Esophagus (tissue), 2 donors: ENCODE measurements around the gene CILP2. TPM values are rescaled to one million over a fixed set of nuclear protein-coding genes. Genes with fewer than 3 reads are reported as not detected.

Experiments used
- H3K27ac ChIP-seq, 2 donors: one replicate each; pipeline ENCODE4 v1.5.1; 2013; ENCODE audit warnings: low read depth in 2 of 2, mild to moderate bottlenecking in 2 of 2, inconsistent platforms in 1 of 2, low read length in 1 of 2, moderate library complexity in 1 of 2
- H3K27me3 ChIP-seq, 2 donors: one replicate each; pipeline ENCODE4 v1.6.1; 2013; ENCODE audit warnings: low read length in 2 of 2, control low read depth in 1 of 2, mild to moderate bottlenecking in 1 of 2; ENCODE audit not compliant: insufficient read depth in 2 of 2, control insufficient read depth in 1 of 2
- H3K36me3 ChIP-seq, 2 donors: one replicate each; pipeline ENCODE4 v1.6.1; 2013; ENCODE audit warnings: low read length in 1 of 2; ENCODE audit not compliant: control insufficient read depth in 2 of 2, insufficient read depth in 2 of 2
- H3K4me1 ChIP-seq, 2 donors: one replicate each; pipeline ENCODE4 v1.6.1; 2013; ENCODE audit warnings: low read length in 1 of 2; ENCODE audit not compliant: control insufficient read depth in 2 of 2, insufficient read depth in 2 of 2
- H3K4me3 ChIP-seq, 2 donors: one replicate each; pipeline ENCODE4 v1.5.1; 2013; ENCODE audit warnings: low read length in 2 of 2, mild to moderate bottlenecking in 2 of 2, low read depth in 1 of 2, moderate library complexity in 1 of 2
- H3K9me3 ChIP-seq, 2 donors: one replicate each; pipeline ENCODE4 v1.6.1; 2013; ENCODE audit warnings: mild to moderate bottlenecking in 2 of 2, low read depth in 1 of 2, low read length in 1 of 2, moderate library complexity in 1 of 2; ENCODE audit not compliant: control insufficient read depth in 2 of 2, insufficient read depth in 1 of 2
- WGBS, 2 donors: extraction: QIAGEN DNeasy Blood & Tissue Kit; methylation state at CpG; one replicate each; pipeline ENCODE4 v1.1.7; 2013; 5-methylcytosine and 5-hydroxymethylcytosine counted together
- polyA plus RNA-seq, 2 donors: library from polyadenylated mRNA; stranded (reverse); fragments of 200-250 nt; gene quantifications; one replicate each; pipeline ENCODE4 v1.2.3, GENCODE V29; 2013
- donor health status: healthy with polysubstance abuse.
- donor health status: Bipolar disorder and iron deficiency.

CILP2 gene
- polyA plus RNA-seq, 2 donors: 0.01 to 0.02 TPM

DNA sequence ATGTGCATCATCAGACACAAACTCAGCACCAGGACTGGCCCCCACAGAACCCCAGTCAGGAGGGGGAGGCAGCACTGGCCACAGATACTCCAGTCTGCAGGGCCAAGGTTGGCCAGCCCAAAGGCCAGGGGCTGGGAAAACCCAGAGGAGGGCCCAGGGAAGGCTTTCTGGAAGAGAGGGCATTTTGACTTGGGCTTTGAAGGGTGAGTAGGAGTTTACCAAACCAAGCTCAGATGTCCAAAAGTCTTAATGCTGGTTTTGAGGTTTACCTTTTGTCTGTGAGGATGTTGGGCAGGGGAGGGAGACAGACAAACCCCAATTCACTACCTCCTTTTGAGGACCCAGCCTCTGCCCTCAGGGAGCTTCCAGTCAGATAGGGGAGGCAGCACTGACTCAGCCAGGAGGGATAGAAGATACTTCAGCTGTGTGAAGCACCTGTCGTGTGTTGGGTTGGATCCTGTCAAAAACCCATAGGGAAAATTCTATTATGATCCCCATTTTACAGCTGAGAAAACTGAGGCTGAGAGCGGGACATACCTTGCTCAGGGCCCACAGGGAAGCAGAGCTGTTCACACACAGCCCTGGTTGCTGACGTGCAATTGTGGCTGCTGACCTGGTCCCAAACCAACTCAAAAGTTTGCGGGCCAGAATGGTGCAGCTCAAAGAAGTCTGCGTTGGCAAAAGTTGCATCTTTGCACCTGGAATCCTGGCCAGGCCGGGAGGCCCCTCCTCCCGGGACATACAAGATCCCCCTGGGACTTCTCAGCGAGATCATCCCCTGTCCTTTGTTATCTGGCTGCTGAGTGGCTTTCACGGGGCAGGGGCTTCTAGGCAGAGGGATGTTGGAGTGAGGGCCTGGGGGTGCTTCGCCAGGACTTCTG is 13.1 kb downstream of the CILP2 start:
- Histone ChIP-seq H3K36me3 (no peaks in the 10 kb centered on the region), H3K27ac (no peak overlapping the region), H3K9me3 (peaks cover 0 to 2% of the 10 kb centered on the region in 2 donors), H3K27me3 (no peaks in the 10 kb centered on the region), H3K4me3 (no peak overlapping the region), H3K4me1 (peaks cover 0 to 2% of the 10 kb centered on the region in 2 donors)
- WGBS, 2 donors: 74 to 78% methylated on average over 10 of the region's 10 CpGs

DNA sequence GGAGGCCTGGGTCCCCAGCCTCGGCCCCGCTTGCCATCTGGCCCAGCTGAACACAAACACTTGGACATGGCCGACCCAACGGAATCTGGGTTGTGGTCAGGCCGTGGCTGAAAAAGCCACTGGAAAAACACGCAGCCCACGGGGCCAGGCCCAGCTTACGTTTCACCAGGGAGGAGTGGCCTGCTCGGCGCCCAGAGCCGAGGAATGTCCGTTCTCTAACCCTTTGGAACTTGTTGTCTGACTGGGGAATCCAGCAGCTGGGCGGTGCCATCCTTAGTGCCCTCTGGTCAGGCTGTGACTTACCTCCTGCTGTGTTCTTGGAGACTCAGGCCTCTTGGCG is 13.8 kb downstream of the CILP2 start:
- Histone ChIP-seq H3K4me1 (peaks cover 0 to 2% of the 10 kb centered on the region in 2 donors), H3K27ac (no peak overlapping the region), H3K36me3 (no peaks in the 10 kb centered on the region), H3K9me3 (peaks cover 0 to 2% of the 10 kb centered on the region in 2 donors), H3K4me3 (no peak overlapping the region), H3K27me3 (no peaks in the 10 kb centered on the region)
- WGBS, 2 donors: 71 to 75% methylated on average over 14 of the region's 14 CpGs

DNA sequence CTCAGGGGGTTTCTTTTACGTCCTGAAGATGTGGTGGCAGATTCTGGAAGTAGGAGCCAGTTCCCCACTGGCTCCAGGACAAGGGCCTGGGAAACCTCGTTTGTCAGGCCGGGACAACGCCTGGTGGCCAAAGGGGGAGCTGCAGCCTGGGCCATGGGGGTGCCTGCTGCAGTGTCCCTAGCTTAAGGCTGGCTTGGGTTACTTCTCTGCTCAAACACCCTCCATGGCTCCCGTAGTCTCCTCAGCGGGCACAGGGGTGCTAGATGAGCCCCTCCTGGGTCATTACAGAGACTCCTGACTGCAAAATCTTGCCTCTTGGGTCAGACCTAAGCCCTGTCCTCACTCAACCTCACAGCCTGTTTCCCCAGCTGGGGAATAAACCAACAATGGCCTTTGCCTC is 14.7 kb downstream of the CILP2 start:
- Histone ChIP-seq H3K27ac (no peak overlapping the region), H3K9me3 (peaks cover 0 to 2% of the 10 kb centered on the region in 2 donors), H3K36me3 (no peaks in the 10 kb centered on the region), H3K27me3 (no peaks in the 10 kb centered on the region), H3K4me1 (no peaks in the 10 kb centered on the region), H3K4me3 (no peak overlapping the region)
- WGBS, 2 donors: 50 to 52% methylated on average over 6 of the region's 6 CpGs

DNA sequence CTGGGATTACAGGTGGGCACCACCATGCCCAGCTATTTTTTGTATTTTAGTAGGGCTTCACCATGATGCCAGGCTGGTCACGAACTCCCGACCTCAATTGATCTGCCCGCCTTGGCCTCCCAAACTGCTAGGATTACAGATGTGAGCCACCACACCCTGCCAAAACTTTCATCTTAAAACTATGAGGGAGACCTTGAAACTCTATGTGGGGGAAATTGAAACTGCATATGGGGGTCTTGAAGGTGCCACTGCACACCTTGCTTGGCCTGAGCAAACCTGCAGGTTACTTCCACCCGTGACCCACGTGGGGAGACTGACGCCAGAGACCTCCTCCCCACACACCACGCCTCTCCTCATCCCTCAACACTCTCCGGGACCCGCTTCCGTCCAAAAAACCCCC is 15.6 kb downstream of the CILP2 start:
- 88 to 90% methylated on average over 10 of the region's 10 CpGs for WGBS, 2 donors
- Histone ChIP-seq H3K9me3 (peaks cover 0 to 2% of the 10 kb centered on the region in 2 donors), H3K27me3 (no peaks in the 10 kb centered on the region), H3K4me1 (no peaks in the 10 kb centered on the region), H3K27ac (no peak overlapping the region), H3K36me3 (no peaks in the 10 kb centered on the region), H3K4me3 (no peak overlapping the region)

- no peaks in the 10 kb centered on the region for H3K4me1 ChIP-seq
- H3K27me3 ChIP-seq: no peaks in the 10 kb centered on the region
- peaks cover 0 to 2% of the 10 kb centered on the region in 2 donors for H3K9me3 ChIP-seq
- H3K4me3 ChIP-seq: no peak overlapping the region
- 66 to 67% methylated on average over 34 of the region's 34 CpGs for WGBS, 2 donors
- no peak overlapping the region for H3K27ac ChIP-seq
- H3K36me3 ChIP-seq: no peaks in the 10 kb centered on the region
Observed at GRCh38 chr19:19554074-19555023, 16.3 kb downstream of the CILP2 start.

DNA sequence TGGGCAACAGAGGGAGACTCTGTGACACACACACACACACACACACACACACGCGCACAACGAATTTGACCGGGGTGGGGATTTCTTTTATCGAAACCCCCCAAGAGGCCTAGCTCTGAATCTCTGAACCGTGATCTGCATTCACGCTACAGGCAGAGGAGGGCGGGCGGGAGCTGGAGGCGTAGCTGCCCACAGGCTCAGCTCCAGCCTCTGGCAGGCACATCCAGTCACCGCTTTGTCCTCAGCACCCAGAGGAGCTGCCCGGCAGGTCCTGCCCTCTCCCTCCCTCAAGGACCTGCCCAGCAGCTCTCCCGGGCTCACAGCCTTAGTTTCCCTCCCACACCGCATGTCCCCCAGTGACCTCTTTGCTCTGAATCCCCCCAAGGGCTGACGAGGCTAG is 20.0 kb downstream of the CILP2 start:
- no peaks in the 10 kb centered on the region for H3K27me3 ChIP-seq
- H3K4me3 ChIP-seq: no peak overlapping the region
- H3K4me1 ChIP-seq: no peaks in the 10 kb centered on the region
- H3K27ac ChIP-seq: no peak overlapping the region
- 79% methylated on average over 15 of the region's 15 CpGs for WGBS, 2 donors
- H3K36me3 ChIP-seq: no peaks in the 10 kb centered on the region
- H3K9me3 ChIP-seq: no peaks in the 10 kb centered on the region

GRCh38 chr19:19558636-19559035 is 20.6 kb downstream of the CILP2 start:
- Histone ChIP-seq H3K4me1 (no peaks in the 10 kb centered on the region), H3K27me3 (no peaks in the 10 kb centered on the region), H3K9me3 (no peaks in the 10 kb centered on the region), H3K4me3 (no peak overlapping the region), H3K27ac (no peak overlapping the region), H3K36me3 (no peaks in the 10 kb centered on the region)
- WGBS, 2 donors: 92 to 94% methylated on average over 16 of the region's 16 CpGs

DNA sequence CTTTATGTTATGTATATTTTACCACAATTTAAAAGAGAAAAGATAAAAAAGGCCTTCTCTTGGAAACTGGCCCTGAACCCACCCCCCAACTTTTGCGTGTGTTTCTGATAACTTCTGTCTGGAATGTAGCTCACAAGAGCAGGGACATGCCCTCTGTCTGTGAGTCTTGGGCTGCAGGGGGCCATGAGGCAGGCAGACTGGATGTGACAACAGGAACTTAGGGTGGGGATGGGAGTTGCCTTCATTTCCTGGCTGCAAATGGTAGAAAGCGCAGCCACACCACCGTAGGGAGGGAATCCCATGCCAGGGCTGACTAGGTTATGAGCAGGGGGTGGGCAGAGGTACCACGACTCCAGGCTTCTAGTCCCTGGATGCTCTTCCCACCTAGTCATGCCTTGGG is 21.9 kb downstream of the CILP2 start:
- no peaks in the 10 kb centered on the region for H3K36me3 ChIP-seq
- WGBS, 2 donors: 59 to 69% methylated on average over 4 of the region's 4 CpGs

GRCh38 chr19:19561946-19562664 is 24.0 kb downstream of the CILP2 start:
- Histone ChIP-seq H3K4me1 (no peaks in the 10 kb centered on the region), H3K36me3 (no peaks in the 10 kb centered on the region), H3K27me3 (no peaks in the 10 kb centered on the region), H3K9me3 (no peaks in the 10 kb centered on the region), H3K27ac (no peak overlapping the region), H3K4me3 (no peak overlapping the region)
- WGBS, 2 donors: 87% methylated on average over 26 of the region's 26 CpGs

More for the DNA sequence above, 21.9 kb downstream of the CILP2 start:
- H3K27ac ChIP-seq: no peak overlapping the region
- no peaks in the 10 kb centered on the region for H3K9me3 ChIP-seq
- H3K4me3 ChIP-seq: no peak overlapping the region
- H3K4me1 ChIP-seq: no peaks in the 10 kb centered on the region
- no peaks in the 10 kb centered on the region for H3K27me3 ChIP-seq
